Activated CD4-positive, alpha-beta T cell treated with anti-CD3 and anti-CD28 coated beads for 36 hours (primary cell): ENCODE data around the gene CAV1. TPM values are rescaled to one million over a fixed set of nuclear protein-coding genes. Genes with fewer than 3 reads are reported as not detected.

Source experiments
- ATAC-seq: fragments of 200-7000 bp; cut with Tn5 transposase; one replicate; pipeline ENCODE4 v1.10.0; 2021; ENCODE audit warnings: mild to moderate bottlenecking, moderate library complexity
- CTCF ChIA-PET: fragments of 350-600 bp; sonication (Branson Sonifier 250); formaldehyde crosslinking; loops from one replicate; lab custom pipeline; 2021; ENCODE audit warnings: antibody characterized with exemption; lab: Charles Lee
- POLR2A ChIA-PET: fragments of 350-600 bp; sonication (Branson Sonifier 250); formaldehyde crosslinking; loops from one replicate; lab custom pipeline; 2021; ENCODE audit warnings: antibody characterized with exemption, inconsistent platforms; lab: Charles Lee
- DNase-seq: peaks from one replicate; pipeline ENCODE4 v3.0.0-alpha.2; 2020
- H3K27ac Mint-ChIP-seq: one replicate; pipeline ENCODE4 v1.8.0; 2021; ENCODE audit warnings: mixed read lengths
- H3K27me3 Mint-ChIP-seq: one replicate; pipeline ENCODE4 v1.8.0; 2021; ENCODE audit warnings: mixed read lengths
- H3K36me3 Mint-ChIP-seq: one replicate; pipeline ENCODE4 v1.8.0; 2021; ENCODE audit warnings: low read depth, mixed read lengths
- H3K4me1 Mint-ChIP-seq: one replicate; pipeline ENCODE4 v1.8.0; 2021; ENCODE audit warnings: mixed read lengths
- H3K4me3 Mint-ChIP-seq: one replicate; pipeline ENCODE4 v1.8.0; 2021; ENCODE audit warnings: mild to moderate bottlenecking, moderate library complexity, mixed read lengths
- H3K9me3 Mint-ChIP-seq: one replicate; pipeline ENCODE4 v1.8.0; 2021; ENCODE audit warnings: low read depth, mixed read lengths
- intact Hi-C, 2 experiments: fragments of 100-400 bp; cut with DNase I in 1 of 2; cut with micrococcal nuclease in 1 of 2; formaldehyde crosslinking; loops; one replicate each; pipeline versions ENCODE4 v1.14.2 to v1.15.1; 2022 to 2024; cut with DNase I, micrococcal nuclease
- total RNA-seq, 2 experiments: library from RNA; stranded (reverse); gene quantifications; one replicate each; pipeline ENCODE4 v1.2.3, GENCODE V29; 2021

CAV1 gene
- total RNA-seq, 2 experiments from 2014 or later = 0.25 TPM

DNA sequence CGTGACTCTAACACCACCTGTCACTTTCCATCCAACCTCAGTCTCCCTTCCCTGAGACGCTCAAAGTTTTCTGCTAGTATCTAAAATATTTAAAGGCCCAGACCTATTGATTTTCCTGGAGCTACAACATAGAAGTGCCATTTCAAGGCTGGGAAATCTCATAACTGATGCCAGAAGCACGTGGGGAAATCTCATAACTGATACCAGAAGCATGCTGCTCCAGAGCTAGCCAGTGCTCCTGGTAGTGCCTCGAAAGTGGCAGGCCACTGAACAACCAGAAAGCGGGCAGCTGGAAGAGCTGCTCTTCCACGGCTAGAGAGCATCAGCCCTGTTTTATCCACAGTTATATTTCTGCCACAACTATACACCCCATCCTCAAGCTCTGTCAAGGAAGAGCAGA is 72.5 kb downstream of the CAV1 start:
- DNase-seq = no peak
- Mint-ChIP-seq H3K27ac (no peak overlapping the region), H3K36me3 (no peaks in the 10 kb centered on the region), H3K27me3 (peaks cover 27% of the 10 kb centered on the region), H3K4me1 (peaks cover 17% of the 10 kb centered on the region), H3K9me3 (no peaks in the 10 kb centered on the region), H3K4me3 (no peak overlapping the region)
- ChIA-PET CTCF (interaction anchor here (0.7 to 1.8 kb wide), 2 partner anchors 9 to 357 kb away, joined by 3 to 4 read pairs; no protein-coding TSS in a partner anchor), POLR2A (no interaction called here)
- ATAC-seq = no peak
- intact Hi-C loops = no loop called here

DNA sequence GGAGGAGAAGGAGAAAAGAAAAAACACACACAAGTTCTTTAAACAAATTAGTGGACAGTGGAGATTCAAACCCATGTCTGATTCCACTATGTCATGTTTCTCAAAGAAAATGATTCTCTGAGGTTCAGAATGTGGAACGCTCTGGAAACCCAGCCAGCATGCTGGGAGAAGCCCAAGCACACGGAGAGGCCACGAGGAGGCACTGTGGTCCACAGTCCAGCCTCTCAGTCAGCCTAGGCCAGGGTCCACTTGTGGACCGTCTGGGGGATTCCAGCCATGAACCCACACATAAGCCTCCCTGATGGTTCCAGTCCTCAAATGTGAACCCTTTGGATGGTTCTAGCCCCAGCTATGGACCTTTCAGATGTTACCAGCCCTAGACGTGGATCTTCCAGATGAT is 73.4 kb downstream of the CAV1 start:
- no peak overlapping the region for H3K4me3 Mint-ChIP-seq
- peaks cover 20% of the 10 kb centered on the region for H3K27me3 Mint-ChIP-seq
- no peaks in the 10 kb centered on the region for H3K36me3 Mint-ChIP-seq
- DNase-seq = no peak
- ChIA-PET CTCF (no interaction called here), POLR2A (no interaction called here)
- ATAC-seq = no peak
- no peaks in the 10 kb centered on the region for H3K9me3 Mint-ChIP-seq
- H3K4me1 Mint-ChIP-seq = peaks cover 14% of the 10 kb centered on the region
- H3K27ac Mint-ChIP-seq = no peak overlapping the region
- intact Hi-C loops = no loop called here

DNA sequence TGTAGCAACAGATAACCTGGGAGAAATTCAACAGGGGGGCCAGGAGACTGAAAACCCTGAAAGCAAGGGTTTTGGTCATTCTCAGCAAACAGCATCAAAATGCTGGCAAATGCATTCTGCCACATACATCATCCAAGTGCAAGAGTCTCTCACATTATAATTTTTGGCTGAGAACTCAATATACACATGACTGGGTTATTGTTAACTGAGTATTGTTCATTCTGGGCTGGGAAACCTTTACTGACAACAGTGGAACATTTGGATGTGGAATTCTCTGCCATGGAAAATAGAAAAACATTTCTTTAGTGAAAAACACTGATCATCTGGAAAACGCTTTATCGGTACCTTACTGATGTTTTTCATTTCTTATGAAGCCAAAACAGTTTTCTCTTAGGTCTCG is 74.0 kb downstream of the CAV1 start:
- H3K27ac Mint-ChIP-seq = no peak overlapping the region
- H3K36me3 Mint-ChIP-seq = no peaks in the 10 kb centered on the region
- H3K4me3 Mint-ChIP-seq = no peak overlapping the region
- DNase-seq = no peak
- no peaks in the 10 kb centered on the region for H3K9me3 Mint-ChIP-seq
- H3K4me1 Mint-ChIP-seq = peaks cover 14% of the 10 kb centered on the region
- no peak for ATAC-seq
- POLR2A ChIA-PET = no interaction called here
- peaks cover 17% of the 10 kb centered on the region for H3K27me3 Mint-ChIP-seq
- intact Hi-C loops = no loop called here
- CTCF ChIA-PET = no interaction called here

DNA sequence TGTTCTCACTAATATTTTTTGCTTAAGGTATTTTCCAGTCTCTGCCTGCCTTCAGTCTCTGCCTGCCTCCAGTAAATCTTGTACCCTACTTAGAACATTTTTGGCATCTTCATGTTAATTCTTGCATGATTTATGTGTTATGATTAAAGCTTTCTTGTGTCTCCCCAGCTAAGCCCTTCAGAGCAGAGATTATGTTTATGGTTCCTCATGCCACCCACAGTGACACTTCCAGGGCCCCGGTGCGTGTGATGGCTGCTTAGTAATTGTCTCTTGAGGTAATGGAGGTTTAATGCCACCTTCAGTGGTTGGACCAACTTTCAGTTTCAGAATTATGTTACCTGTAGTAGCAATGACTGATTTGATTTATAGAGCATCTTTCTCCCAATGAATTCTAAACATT is 76.6 kb downstream of the CAV1 start:
- intact Hi-C loops = no loop called here
- Mint-ChIP-seq H3K4me1 (peaks cover 14% of the 10 kb centered on the region), H3K36me3 (no peaks in the 10 kb centered on the region), H3K9me3 (no peaks in the 10 kb centered on the region), H3K27me3 (peaks cover 14% of the 10 kb centered on the region), H3K4me3 (no peak overlapping the region), H3K27ac (no peak overlapping the region)
- ATAC-seq (peak; percentile 92), DNase-seq (peak; percentile 64)
- ChIA-PET POLR2A (no interaction called here), CTCF (interaction anchor here (0.7 to 4.8 kb wide), 5 partner anchors 10 to 1917 kb away, joined by 3 to 28 read pairs (median 4); no protein-coding TSS in a partner anchor)

DNA sequence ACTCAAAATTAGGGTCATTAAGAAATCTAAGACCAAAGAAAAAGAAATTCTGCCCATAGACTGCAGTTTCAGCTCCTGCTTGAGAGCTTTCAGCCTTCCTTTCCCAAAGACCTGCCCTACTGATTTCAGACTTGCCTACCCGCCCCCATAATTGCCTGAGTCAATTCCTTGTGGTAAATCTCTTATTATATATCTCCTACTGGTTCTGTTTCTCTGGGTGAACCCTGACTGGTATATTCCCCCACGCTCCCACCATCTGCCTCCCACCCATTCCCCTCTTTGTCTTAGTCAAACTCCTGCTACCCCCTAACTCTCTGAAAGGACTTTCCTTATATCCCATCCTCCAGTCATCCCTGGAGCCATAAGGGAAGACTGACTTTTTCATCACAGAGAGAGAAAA is 82.5 kb downstream of the CAV1 start:
- ChIA-PET POLR2A (no interaction called here), CTCF (no interaction called here)
- DNase-seq (no peak), ATAC-seq (no peak)
- H3K27ac Mint-ChIP-seq = no peak overlapping the region
- intact Hi-C loops = no loop called here
- H3K36me3 Mint-ChIP-seq = no peaks in the 10 kb centered on the region
- H3K4me1 Mint-ChIP-seq = peaks cover under 1% of the 10 kb centered on the region
- H3K9me3 Mint-ChIP-seq = no peaks in the 10 kb centered on the region
- H3K27me3 Mint-ChIP-seq = peaks cover 23% of the 10 kb centered on the region
- H3K4me3 Mint-ChIP-seq = no peak overlapping the region

DNA sequence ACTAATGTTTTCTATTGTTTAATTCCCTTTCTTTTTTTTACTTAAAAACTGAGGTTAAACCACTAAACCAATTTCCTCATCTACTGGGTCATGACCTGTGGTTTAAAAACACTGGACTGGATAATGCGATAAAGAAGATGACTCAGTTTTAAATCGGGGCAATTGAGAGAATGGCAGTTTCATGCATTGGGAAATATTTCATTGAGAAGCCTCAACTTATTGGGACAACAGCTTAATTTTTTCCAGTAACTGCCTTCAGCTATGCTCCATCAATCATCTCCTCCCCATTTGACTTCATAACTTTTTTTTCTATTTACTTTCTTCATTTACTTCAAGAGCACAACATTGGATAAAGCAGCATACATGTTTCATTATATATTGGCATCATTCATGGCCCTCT is 85.4 kb downstream of the CAV1 start:
- DNase-seq (no peak), ATAC-seq (no peak)
- peaks cover 28% of the 10 kb centered on the region for H3K27me3 Mint-ChIP-seq
- H3K9me3 Mint-ChIP-seq = no peaks in the 10 kb centered on the region
- POLR2A ChIA-PET = no interaction called here
- no peaks in the 10 kb centered on the region for H3K4me1 Mint-ChIP-seq
- no peak overlapping the region for H3K27ac Mint-ChIP-seq
- intact Hi-C loops = no loop called here
- no peaks in the 10 kb centered on the region for H3K36me3 Mint-ChIP-seq
- no peak overlapping the region for H3K4me3 Mint-ChIP-seq
- CTCF ChIA-PET = no interaction called here

DNA sequence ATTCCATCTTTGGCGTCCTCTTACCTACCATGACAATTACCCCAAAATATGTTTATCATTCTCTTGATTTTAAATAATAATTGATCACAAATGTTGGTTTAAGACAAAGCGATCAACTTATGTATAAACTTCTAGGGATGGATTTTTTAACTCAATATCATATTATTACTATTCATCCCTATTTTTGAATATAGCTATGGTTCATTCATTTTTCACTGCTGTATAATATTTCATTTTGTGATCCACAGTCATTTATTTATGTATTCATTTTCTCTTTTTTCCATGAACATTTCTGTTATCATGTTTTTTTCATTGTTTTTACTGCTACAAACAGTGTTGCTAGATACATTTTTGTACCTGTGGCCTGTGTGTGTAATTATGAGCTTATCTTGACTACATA is 85.9 kb downstream of the CAV1 start:
- no peaks in the 10 kb centered on the region for H3K9me3 Mint-ChIP-seq
- intact Hi-C loops = no loop called here
- H3K4me3 Mint-ChIP-seq = no peak overlapping the region
- H3K36me3 Mint-ChIP-seq = no peaks in the 10 kb centered on the region
- H3K4me1 Mint-ChIP-seq = no peaks in the 10 kb centered on the region
- no peak for DNase-seq
- CTCF ChIA-PET = interaction anchor here (0.6 to 2.2 kb wide), 2 partner anchors 22 to 223 kb away, joined by 3 to 5 read pairs; no protein-coding TSS in a partner anchor
- H3K27ac Mint-ChIP-seq = no peak overlapping the region
- ATAC-seq = no peak
- POLR2A ChIA-PET = no interaction called here
- peaks cover 27% of the 10 kb centered on the region for H3K27me3 Mint-ChIP-seq

Other genes starting within 250 kb of the CAV1 start
- not detected for gene CAV2, start 25.3 kb upstream of the CAV1 start, total RNA-seq
- under 1 TPM; 0.63 to 0.91 TPM for gene MET, start 147.2 kb downstream of the CAV1 start, total RNA-seq